NCI-H526 treated with DMSO at 0.1 percent for 48 hours (cell line): ENCODE data around the gene CLDN1.
A peak's percentile ranks its signal among the peaks of the same experiment; 100 is the strongest.

Source experiments
- DNase-seq: peaks from one replicate; lab custom pipeline; 2025; lab: John Stamatoyannopoulos, UW

The CLDN1 gene, protein sequence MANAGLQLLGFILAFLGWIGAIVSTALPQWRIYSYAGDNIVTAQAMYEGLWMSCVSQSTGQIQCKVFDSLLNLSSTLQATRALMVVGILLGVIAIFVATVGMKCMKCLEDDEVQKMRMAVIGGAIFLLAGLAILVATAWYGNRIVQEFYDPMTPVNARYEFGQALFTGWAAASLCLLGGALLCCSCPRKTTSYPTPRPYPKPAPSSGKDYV

DNA sequence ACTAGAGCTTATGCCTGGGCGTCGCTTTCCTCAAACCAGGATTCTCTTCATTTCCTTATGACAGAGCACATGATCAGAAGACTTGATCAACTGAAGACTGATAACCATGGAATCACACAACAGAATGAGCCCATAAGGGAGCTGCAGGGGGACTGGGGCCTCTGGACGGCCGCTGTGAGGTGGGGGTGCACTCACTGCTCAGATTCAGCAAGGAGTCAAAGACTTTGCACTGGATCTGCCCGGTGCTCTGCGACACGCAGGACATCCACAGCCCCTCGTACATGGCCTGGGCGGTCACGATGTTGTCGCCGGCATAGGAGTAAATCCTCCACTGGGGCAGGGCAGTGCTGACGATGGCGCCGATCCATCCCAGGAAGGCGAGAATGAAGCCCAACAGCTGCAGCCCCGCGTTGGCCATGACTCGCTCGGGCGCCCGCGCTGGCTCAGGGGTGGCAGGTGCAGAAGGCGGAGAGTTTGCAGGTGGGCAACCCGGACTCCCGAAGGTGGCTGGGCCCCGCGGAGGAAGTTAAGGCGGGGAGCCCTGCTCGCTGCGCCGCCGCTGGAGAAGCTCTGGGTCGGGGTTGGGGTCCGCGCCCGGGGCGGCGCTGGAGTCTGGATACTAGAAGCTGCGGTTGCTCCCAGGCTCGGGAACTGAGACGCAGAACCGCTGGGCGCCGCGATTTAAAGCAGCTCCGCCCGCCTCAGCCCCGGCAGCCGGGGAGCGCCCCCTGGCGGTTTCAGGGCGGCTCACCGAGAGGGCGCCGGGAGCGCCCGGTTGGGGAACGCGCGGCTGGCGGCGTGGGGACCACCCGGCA lies at the start of gene CLDN1:
Gene CLDN1, minus strand, starts transcription at position 658 of the 815 bp plus-strand sequence. Its CDS starts 240 bp downstream, at position 418.
- peak; percentile 53 for DNase-seq

DNA sequence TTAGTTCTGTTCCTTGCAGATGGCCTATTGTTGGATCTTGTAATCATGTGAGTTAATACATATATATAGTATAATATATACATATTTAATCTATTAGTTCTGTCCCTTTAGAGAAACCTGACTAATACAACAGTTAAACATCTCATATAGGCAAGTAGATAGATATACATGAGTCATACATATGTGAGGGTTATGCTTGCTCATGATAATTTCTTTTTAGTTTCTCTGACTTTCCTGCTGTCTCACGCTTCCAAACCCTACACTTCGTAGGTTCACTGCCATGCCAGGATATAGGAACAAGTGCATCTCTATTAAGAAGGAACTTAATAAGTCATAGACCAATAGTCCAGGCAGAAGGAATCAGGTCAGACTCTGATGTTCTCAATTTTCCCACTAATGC lies 48.9 kb upstream of the CLDN1 start:
- no peak for DNase-seq

DNA sequence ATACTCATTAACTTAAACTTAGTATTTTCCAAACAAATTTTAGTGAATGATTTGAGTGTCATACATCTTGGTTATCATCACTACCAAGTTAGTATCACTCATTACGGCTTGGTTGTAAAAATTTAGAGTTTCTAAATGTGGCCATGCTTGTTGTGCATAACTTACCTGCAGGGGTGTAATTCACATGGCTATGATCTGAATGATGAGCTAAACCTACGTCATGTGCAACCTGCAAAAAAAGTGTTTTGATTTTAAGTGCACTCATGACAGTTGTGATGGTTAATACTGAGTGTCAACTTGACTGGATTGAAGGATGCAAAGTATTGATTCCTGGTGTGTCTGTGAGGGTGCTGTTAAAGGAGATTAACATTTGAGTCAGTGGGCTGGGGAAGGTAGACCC lies 48.1 kb upstream of the CLDN1 start:
- no peak for DNase-seq

DNA sequence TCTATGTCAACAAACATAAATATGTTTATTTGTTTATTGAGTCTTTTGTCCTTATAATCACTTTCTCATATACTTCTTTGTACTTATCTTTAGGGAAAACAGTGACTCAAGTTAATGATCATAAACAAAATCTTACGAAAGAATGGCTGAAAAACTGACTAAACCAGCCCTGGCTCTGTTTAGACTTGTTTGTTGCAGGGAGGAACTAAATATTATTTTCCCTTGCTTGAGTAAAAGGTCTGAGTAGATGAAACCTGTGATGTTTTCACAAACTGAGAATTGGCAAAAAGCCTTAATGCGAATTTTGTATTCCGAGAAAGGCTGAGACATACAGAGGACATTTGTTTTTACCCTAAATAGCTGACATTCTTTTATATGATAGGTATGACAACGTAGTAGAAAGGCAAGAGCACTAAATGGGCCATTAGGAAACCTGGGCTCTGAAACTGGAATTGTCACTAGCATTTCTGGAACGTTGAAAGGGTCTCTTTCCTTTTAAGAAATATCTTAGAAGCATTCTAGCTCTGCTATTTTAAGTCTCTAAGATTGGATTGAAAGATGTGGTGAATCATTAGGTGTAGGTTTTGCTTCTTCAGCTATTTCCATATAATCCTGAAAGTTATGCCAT lies 47.5 kb upstream of the CLDN1 start:
- DNase-seq, result no peak

GRCh38 chr3:190368881-190369280 lies 46.6 kb upstream of the CLDN1 start:
- DNase-seq, result no peak

DNA sequence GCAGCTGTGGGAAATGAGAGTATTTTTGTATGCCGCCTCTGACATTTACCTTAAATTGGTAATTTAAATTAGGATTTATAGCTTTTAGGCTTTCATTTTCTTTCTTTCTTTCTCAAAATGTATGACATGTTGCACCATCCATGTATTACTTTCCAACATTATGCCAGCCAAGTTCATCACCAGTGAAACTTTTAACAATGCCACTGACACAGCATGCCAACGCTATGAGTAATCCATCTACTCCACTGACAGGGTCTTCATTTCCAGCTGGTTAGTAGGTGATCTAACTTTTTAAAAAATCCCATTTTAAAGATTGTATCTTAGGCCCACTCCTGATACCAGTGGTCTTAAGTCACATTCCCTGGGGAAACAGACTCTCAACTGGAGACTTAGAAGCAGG lies 43.9 kb upstream of the CLDN1 start:
- DNase-seq, result no peak

DNA sequence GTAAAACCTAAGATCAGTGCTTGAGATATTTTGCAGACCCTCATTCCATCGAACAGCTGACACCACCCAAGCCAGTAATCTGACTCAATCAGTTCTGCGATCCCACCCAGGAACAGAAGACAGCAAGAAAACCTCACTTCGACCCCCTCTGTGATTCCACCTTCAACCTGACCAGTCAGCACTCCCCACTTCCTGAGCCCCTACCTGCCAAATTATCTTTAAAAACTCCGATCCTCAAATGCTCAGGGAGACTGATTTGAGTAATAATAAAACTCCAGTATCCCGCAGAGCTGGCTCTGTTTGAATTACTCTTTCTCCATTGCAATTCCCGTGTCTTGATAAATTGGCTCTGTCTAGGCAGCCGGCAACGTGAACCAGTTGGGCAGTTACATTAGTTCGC lies 40.0 kb upstream of the CLDN1 start:
- no peak for DNase-seq

DNA sequence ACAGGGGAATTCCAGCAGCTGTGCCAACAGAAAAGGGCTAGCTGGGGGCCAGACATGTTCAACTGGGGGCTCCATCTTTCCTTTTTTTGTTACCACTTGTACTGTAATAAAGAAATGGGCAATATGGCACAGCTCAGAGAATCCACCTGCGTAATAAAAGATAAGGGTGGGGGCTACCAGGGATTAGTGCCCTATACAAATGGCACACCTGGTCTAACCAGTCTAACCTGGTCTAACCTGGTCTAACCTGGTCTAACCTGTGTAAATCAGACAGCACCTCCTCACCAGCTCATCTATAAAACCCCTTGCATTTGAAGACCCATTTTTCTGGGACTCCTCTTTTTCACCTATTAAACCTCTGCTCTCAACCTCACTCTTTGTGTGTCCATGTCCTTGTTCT lies 39.5 kb upstream of the CLDN1 start:
- no peak for DNase-seq

DNA sequence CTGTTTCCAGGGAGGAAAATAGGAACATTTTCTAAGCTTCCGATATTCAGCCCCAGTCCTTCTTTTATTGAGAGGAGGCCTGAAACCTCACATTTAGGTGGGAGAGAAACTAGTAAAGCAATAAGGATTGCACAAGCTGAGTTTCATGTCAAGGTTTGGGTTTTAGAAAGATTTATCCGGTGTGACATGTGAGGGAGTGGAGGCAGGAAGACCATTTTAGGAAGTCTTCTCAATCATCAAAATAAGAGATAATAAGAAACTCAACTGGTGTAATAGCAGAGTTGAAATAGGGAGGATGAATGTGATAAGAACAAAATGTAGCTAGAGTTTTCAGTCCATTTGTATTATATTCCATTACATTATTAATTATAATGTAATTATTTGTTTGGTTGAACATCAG lies 38.0 kb upstream of the CLDN1 start:
- DNase-seq, result no peak

- no peak for DNase-seq
Observed at GRCh38 chr3:190359813-190360212, 37.6 kb upstream of the CLDN1 start.

GRCh38 chr3:190357468-190357867 lies 35.2 kb upstream of the CLDN1 start:
- no peak for DNase-seq

DNA sequence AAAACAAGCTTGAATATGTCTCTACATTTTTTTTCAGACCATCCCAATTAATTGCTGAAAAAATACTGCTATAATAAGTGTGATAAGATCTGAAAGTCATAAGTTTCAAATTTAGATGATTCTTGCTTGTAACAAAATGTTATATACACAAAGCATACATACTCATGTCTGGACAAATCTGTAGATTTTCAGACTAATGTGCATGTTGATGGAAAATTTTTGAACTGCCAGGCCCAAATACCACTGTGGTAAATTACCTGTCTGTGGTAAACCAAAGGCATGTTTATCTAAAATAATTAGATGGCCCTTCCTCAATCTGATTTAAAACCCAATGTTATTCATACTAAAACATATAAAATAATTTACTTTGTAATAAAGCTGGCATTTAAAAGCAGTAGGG lies 34.0 kb upstream of the CLDN1 start:
- DNase-seq, result no peak

DNA sequence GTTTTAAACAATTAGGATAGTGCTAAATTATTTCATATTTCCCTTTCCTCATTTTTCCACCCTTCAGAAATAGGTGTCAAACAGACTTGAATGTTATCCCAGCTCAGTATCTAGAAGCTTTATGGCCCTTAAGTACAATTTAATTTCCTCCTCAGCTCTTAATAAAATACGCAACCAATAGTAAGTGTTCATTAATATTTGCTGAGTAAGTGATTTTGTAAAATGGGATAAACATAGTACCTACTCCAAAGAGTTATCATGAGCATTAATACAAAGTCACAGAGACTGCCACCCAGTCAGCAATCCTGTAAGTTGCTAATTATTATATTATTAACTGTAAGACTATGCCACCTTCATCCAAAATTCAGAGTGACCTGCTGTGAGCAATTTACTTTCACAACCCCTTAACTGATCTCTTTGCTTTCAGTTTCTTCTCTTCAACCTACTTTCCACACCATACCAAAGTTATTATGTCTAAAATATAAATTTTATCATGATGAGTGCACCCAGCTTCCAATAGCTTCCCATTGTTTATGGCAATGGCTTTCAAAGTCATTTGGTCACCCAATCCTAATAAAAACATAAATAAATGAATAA lies 30.7 kb upstream of the CLDN1 start:
- DNase-seq, result no peak

GRCh38 chr3:190346541-190346940 lies 24.3 kb upstream of the CLDN1 start:
- no peak for DNase-seq

- no peak for DNase-seq
Observed at GRCh38 chr3:190345878-190346277, 23.6 kb upstream of the CLDN1 start.

- DNase-seq, result no peak
Observed at GRCh38 chr3:190345027-190345821, 23.0 kb upstream of the CLDN1 start.

GRCh38 chr3:190340071-190340470 lies 17.8 kb upstream of the CLDN1 start:
- DNase-seq, result no peak

- no peak for DNase-seq
Observed at GRCh38 chr3:190339130-190339529, 16.9 kb upstream of the CLDN1 start.

DNA sequence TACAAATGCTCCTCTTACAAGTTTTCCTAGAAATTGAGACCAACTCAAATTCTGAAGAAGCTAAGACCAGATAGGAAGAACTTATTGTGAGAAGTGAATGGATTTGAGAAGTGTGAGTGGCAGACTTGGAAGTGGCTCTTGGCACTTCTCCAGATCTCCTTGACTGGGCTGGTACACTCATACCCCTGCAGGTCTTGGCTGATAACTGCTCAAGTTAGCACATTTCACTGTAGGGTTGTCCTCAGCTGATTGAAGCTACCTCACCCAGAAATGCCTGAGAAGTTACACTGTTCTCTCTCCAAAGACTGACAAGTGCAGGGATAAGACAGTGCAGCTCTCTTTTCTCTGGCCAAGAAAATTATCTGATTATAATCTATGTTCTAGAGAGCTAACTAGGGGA lies 16.5 kb upstream of the CLDN1 start:
- DNase-seq, result no peak

DNA sequence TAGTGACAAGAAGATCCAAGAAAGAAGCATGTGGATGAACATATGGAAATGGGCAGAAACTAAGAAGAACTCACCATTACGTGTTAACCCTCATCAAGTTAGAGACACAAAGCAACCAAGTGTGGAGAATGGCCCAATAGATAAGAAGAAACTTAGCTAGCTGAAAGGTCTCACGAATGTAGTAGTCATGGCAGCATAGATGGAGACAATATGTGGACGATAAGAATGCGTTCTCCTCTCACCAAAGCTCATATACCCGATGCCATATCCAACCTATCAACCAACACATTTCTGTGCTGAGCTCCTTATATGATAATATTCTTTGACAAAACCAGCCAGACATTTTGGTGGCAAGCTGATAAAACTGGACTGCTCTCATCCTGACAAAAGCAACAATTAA lies 15.1 kb upstream of the CLDN1 start:
- no peak for DNase-seq

GRCh38 chr3:190336516-190337189 lies 14.4 kb upstream of the CLDN1 start:
- DNase-seq, result no peak
